ENCODE data around the gene PPFIA1. TPM values are rescaled to one million over a fixed set of nuclear protein-coding genes. Genes with fewer than 3 reads are reported as not detected.
A peak's percentile ranks its signal among the peaks of the same experiment; 100 is the strongest.

PPFIA1 gene
- total RNA-seq, 4 donors from 2014 or later, result 58.3 to 119 (median 84.7) TPM

- DNase-seq (ENCODE audit: low spot score), result no peak
- no peak for TF ChIP-seq CTCF (IDR thresholded peaks at IDR 0.05)
- no peak for ATAC-seq (ENCODE audit: low FRiP score)
Observed at GRCh38 chr11:70303070-70303469, 32.6 kb downstream of the PPFIA1 start.

- no peak for ATAC-seq (ENCODE audit: low FRiP score)
- TF ChIP-seq CTCF (IDR thresholded peaks at IDR 0.05), result no peak
- DNase-seq (ENCODE audit: low spot score), result no peak
Observed at GRCh38 chr11:70304208-70304603, 33.7 kb downstream of the PPFIA1 start.

GRCh38 chr11:70305501-70305900 lies 35.0 kb downstream of the PPFIA1 start:
- TF ChIP-seq CTCF (IDR thresholded peaks at IDR 0.05), result no peak
- DNase-seq (ENCODE audit: low spot score) (no peak), ATAC-seq (ENCODE audit: low FRiP score) (no peak)

- ATAC-seq (ENCODE audit: low FRiP score) (no peak), DNase-seq (ENCODE audit: low spot score) (no peak)
- TF ChIP-seq CTCF (IDR thresholded peaks at IDR 0.05), result no peak
Observed at GRCh38 chr11:70306586-70307033, 36.1 kb downstream of the PPFIA1 start.

GRCh38 chr11:70307176-70307575 lies 36.7 kb downstream of the PPFIA1 start:
- TF ChIP-seq CTCF (IDR thresholded peaks at IDR 0.05), result no peak
- DNase-seq (ENCODE audit: low spot score) (no peak), ATAC-seq (ENCODE audit: low FRiP score) (peak; percentile 29)

- no peak for ATAC-seq (ENCODE audit: low FRiP score)
- DNase-seq (ENCODE audit: low spot score), result no peak
- TF ChIP-seq CTCF (IDR thresholded peaks at IDR 0.05), result no peak
Observed at GRCh38 chr11:70311616-70312015, 41.1 kb downstream of the PPFIA1 start.

GRCh38 chr11:70312401-70313357 lies 42.2 kb downstream of the PPFIA1 start:
- no peak for TF ChIP-seq CTCF (IDR thresholded peaks at IDR 0.05)
- no peak for DNase-seq (ENCODE audit: low spot score)
- no peak for ATAC-seq (ENCODE audit: low FRiP score)

All from omental fat pad (tissue), 4 donors.